B cell (primary cell): ENCODE measurements around the gene CARTPT.

ENCODE experiments used
- CTCF ChIP-seq: fragments of 200-600 bp; IDR thresholded peaks from one replicate; pipeline ENCODE4 v1.8.0; 2022; ENCODE audit warnings: antibody characterized with exemption, mild to moderate bottlenecking
- EZH2 ChIP-seq: IDR thresholded peaks from 2 replicates; pipeline ENCODE4 v1.6.1; 2012; ENCODE audit warnings: borderline replicate concordance, low read depth, mild to moderate bottlenecking, moderate library complexity, low read length; ENCODE audit not compliant: insufficient read depth, poor library complexity, severe bottlenecking

GRCh38 chr5:71737931-71738539, 19.0 kb downstream of the CARTPT start:
- no peak for TF ChIP-seq CTCF
- TF ChIP-seq EZH2: no peak
